K562 (cell line): ENCODE data around the gene CDKN2C. TPM values are rescaled to one million over a fixed set of nuclear protein-coding genes. Genes with fewer than 3 reads are reported as not detected.
"Not testable (repeated sequence)": the region's sequence is repeated elsewhere in the genome, so short reads cannot be mapped to it uniquely, and the experiment has no call there.

Experiments
- ATAC-seq: fragments of 200-7000 bp; cut with Tn5 transposase; 3 replicates; pipeline ENCODE4 v1.9.1; 2020; ENCODE audit warnings: moderate library complexity
- BruUV-seq: library from RNA; stranded (reverse); fragments of 400-500 nt; replicated peaks from 2 replicates; lab custom pipeline; 2021; lab: Mats Ljungman, UMichigan
- CTCF ChIA-PET: fragments of 300-600 bp; formaldehyde crosslinking; extraction: SDS; loops from one replicate; lab custom pipeline; 2021; ENCODE audit warnings: low intra/inter-chr PET ratio; lab: Yijun Ruan, JAX
- POLR2A ChIA-PET: fragments of 300-600, 350-650 bp; sonication (Branson Sonifier 250); formaldehyde crosslinking; extraction: SDS; loops from one replicate; lab custom pipeline; 2021; ENCODE audit warnings: antibody characterized with exemption, inconsistent platforms; lab: Yijun Ruan, JAX
- DNase-seq, 4 experiments: peaks; one replicate each; pipeline versions ENCODE4 v3.0.0 to v3.0.0-alpha.2; 2011 to 2018; ENCODE audit warnings: low spot score in 3 of 4, mixed read lengths in 3 of 4; ENCODE audit errors: extremely low read depth in 1 of 4
- FAIRE-seq: peaks from 2 replicates; lab custom pipeline; 2011; peaks lifted over from hg19 to GRCh38; lab: Jason Lieb, UNC
- H2AFZ ChIP-seq: 2 replicates; pipeline ENCODE4 v1.6.0; 2011; ENCODE audit warnings: low read depth, low read length, control low read depth, inconsistent platforms
- H3K27ac ChIP-seq: fragments of 200-600 bp; 3 replicates; pipeline ENCODE4 v1.8.0; 2011; ENCODE audit warnings: low read depth, mild to moderate bottlenecking, control low read depth, inconsistent platforms, low read length, moderate library complexity, mixed read lengths; ENCODE audit errors: extremely low read depth
- H3K27me3 ChIP-seq, 2 experiments: fragments of 300-600 bp in 1 of 2; 2 replicates in 1 of 2; 3 replicates in 1 of 2; pipeline versions ENCODE4 v1.6.0 to v1.8.0; 2011; ENCODE audit warnings: inconsistent platforms in 2 of 2, low read length in 2 of 2, mild to moderate bottlenecking in 1 of 2, mixed read lengths in 1 of 2, moderate library complexity in 1 of 2; ENCODE audit not compliant: control insufficient read depth in 2 of 2, insufficient read depth in 2 of 2
- H3K36me3 ChIP-seq: fragments of 300-600 bp; 3 replicates; pipeline ENCODE4 v1.8.0; 2011; ENCODE audit warnings: mild to moderate bottlenecking, low read length, inconsistent platforms; ENCODE audit not compliant: control insufficient read depth, insufficient read depth
- H3K4me1 ChIP-seq, 2 experiments: fragments of 200-600 bp in 1 of 2; replicated peaks in 1 of 2; 2 replicates in 1 of 2; 3 replicates in 1 of 2; pipeline versions ENCODE4 v1.5.1 to v1.8.0; 2011; ENCODE audit warnings: inconsistent platforms in 2 of 2, low read length in 2 of 2, mild to moderate bottlenecking in 1 of 2, mixed read lengths in 1 of 2, moderate library complexity in 1 of 2; ENCODE audit not compliant: control insufficient read depth in 2 of 2, insufficient read depth in 2 of 2
- H3K4me2 ChIP-seq: 2 replicates; pipeline ENCODE4 v1.6.1; 2011; ENCODE audit warnings: low read length, control low read depth, inconsistent platforms, mixed read lengths; ENCODE audit not compliant: insufficient read depth
- H3K4me3 ChIP-seq: fragments of 200-600 bp; sonication (generic), shearing (Covaris generic); 2 replicates; pipeline ENCODE4 v1.5.1; 2016; ENCODE audit warnings: control low read depth, inconsistent platforms
- H3K79me2 ChIP-seq: fragments of 200-600 bp; 3 replicates; pipeline ENCODE4 v1.8.0; 2011; ENCODE audit warnings: low read length, inconsistent platforms; ENCODE audit not compliant: control insufficient read depth, insufficient read depth
- H3K9ac ChIP-seq, 2 experiments: 2 replicates each; pipeline versions ENCODE4 v1.6.0 to v1.6.1; 2011; ENCODE audit warnings: low read depth in 2 of 2, low read length in 2 of 2, control low read depth in 1 of 2, inconsistent platforms in 1 of 2, mild to moderate bottlenecking in 1 of 2, mixed read lengths in 1 of 2; ENCODE audit not compliant: insufficient read depth in 1 of 2
- H3K9me1 ChIP-seq: one replicate; pipeline ENCODE4 v1.6.0; 2011; ENCODE audit warnings: inconsistent platforms, mild to moderate bottlenecking, low read length, moderate library complexity; ENCODE audit not compliant: control insufficient read depth, insufficient read depth
- H3K9me3 ChIP-seq: replicated peaks from 2 replicates; pipeline ENCODE4 v1.5.1; 2011; ENCODE audit warnings: low read depth, low read length, inconsistent platforms; ENCODE audit not compliant: control insufficient read depth, insufficient read depth
- H4K20me1 ChIP-seq: replicated peaks from 2 replicates; pipeline ENCODE4 v1.6.1; 2011; ENCODE audit warnings: low read length, inconsistent platforms, mixed read lengths; ENCODE audit not compliant: control insufficient read depth, insufficient read depth
- ARID1B ChIP-seq: fragments of 450-650 bp; IDR thresholded peaks from 2 replicates; pipeline ENCODE4 v1.6.1; 2016; ENCODE audit warnings: antibody characterized with exemption, mild to moderate bottlenecking, inconsistent platforms
- ASH1L ChIP-seq: fragments of 450-650 bp; IDR thresholded peaks from 2 replicates; pipeline ENCODE4 v1.6.1; 2018; ENCODE audit warnings: borderline replicate concordance, mild to moderate bottlenecking, low read depth; ENCODE audit not compliant: partially characterized antibody
- DPF2 ChIP-seq: fragments of 450-650 bp; IDR thresholded peaks from 2 replicates; pipeline ENCODE4 v1.6.1; 2016
- EP300 ChIP-seq: IDR thresholded peaks from 2 replicates; pipeline ENCODE4 v1.6.1; 2012; ENCODE audit warnings: low read length, improper control_type of control experiment
- MCM7 ChIP-seq, 2 experiments: fragments of 450-650 bp; IDR thresholded peaks; 2 replicates each; pipeline ENCODE4 v1.6.1; 2016 to 2018
- NCOR1 ChIP-seq: fragments of 450-650 bp; IDR thresholded peaks from 2 replicates; pipeline ENCODE4 v1.6.1; 2016; ENCODE audit warnings: mild to moderate bottlenecking, moderate library complexity
- PHF21A ChIP-seq: fragments of 450-650 bp; IDR thresholded peaks from 2 replicates; pipeline ENCODE4 v1.6.1; 2017; ENCODE audit warnings: low read depth, borderline replicate concordance
- POLR2AphosphoS5 ChIP-seq: IDR thresholded peaks from 2 replicates; pipeline ENCODE4 v1.6.1; 2011; ENCODE audit warnings: mild to moderate bottlenecking, low read depth, low read length, moderate library complexity; ENCODE audit not compliant: control insufficient read depth, insufficient read depth
- POLR3G ChIP-seq: IDR thresholded peaks from 2 replicates; pipeline ENCODE4 v1.6.1; 2011; ENCODE audit not compliant: insufficient read length, insufficient replicate concordance; ENCODE audit errors: extremely low read depth
- PRPF4 ChIP-seq: fragments of 200-400 bp; formaldehyde crosslinking; IDR thresholded peaks from one replicate; pipeline ENCODE4 v1.6.1; 2017; ENCODE audit warnings: low read length, low read depth, mild to moderate bottlenecking; ENCODE audit not compliant: insufficient read depth, poor library complexity, severe bottlenecking
- TEAD4 ChIP-seq, 2 experiments: sonication (generic) in 1 of 2; formaldehyde crosslinking in 1 of 2; IDR thresholded peaks; 2 replicates each; pipeline versions ENCODE4 v1.6.1 to v1.8.0; 2012 to 2022; ENCODE audit warnings: borderline replicate concordance in 1 of 2, inconsistent platforms in 1 of 2, low read length in 1 of 2, mild to moderate bottlenecking in 1 of 2, missing genetic modification reagents in 1 of 2
- TRIM24 ChIP-seq, 2 experiments: fragments of 450-650 bp; IDR thresholded peaks; 2 replicates each; pipeline ENCODE4 v1.6.1; 2016
- ZC3H11A ChIP-seq: IDR thresholded peaks from 2 replicates; pipeline ENCODE4 v1.6.1; 2012; ENCODE audit warnings: low read depth, low read length, improper control_type of control experiment
- ZNF212 ChIP-seq: fragments of 450-650 bp; formaldehyde crosslinking; IDR thresholded peaks from 2 replicates; pipeline ENCODE4 v1.4.0; 2020; ENCODE audit warnings: mild to moderate bottlenecking
- ZNF217 ChIP-seq: sonication (generic); formaldehyde crosslinking; IDR thresholded peaks from 2 replicates; pipeline ENCODE4 v1.8.0; 2022; ENCODE audit warnings: mild to moderate bottlenecking, missing genetic modification reagents
- WGBS: fragments of 100-300 bp; shearing (Covaris generic); methylation state at CpG from one replicate; pipeline ENCODE4 v1.1.6; 2016; ENCODE audit warnings: low coverage, mixed read lengths; ENCODE audit not compliant: insufficient coverage; ENCODE audit errors: missing lambda C conversion rate; 5-methylcytosine and 5-hydroxymethylcytosine counted together
- in situ Hi-C: fragments of 300-500 bp; cut with MboI; formaldehyde crosslinking; loops from 4 replicates; pipeline ENCODE4 v1.15.0; 2018; ENCODE audit warnings: inconsistent platforms, mixed read lengths
- intact Hi-C: fragments of 100-400 bp; cut with micrococcal nuclease; formaldehyde crosslinking; loops from 2 replicates; pipeline ENCODE4 v1.14.2; 2022
- polyA plus RNA-seq, 8 experiments: library from polyadenylated mRNA; depleted of rRNA in 4 of 8; stranded (reverse) in 5 of 8; unstranded in 3 of 8; fragments of >200 nt; fragmentation: Nextera tagmentation in 2 of 8; fragmentation: Illumina TruSeq in 1 of 8; extraction: Ambion mirVana in 2 of 8; extraction: Trizol in 1 of 8; gene quantifications; 2 replicates each; pipeline versions ENCODE4 v1.2.1 to v1.2.3, GENCODE V29; 2011 to 2014; ENCODE audit warnings: inconsistent platforms in 1 of 8, missing spikeins in 1 of 8
- total RNA-seq, 7 experiments: library from RNA; depleted of rRNA in 6 of 7; stranded (reverse); fragments of >200 nt in 6 of 7; fragmentation: Illumina TruSeq in 2 of 7; extraction: Trizol in 2 of 7; gene quantifications; 2 replicates each; pipeline versions ENCODE4 v1.2.1 to v1.2.3, GENCODE V29; 2011 to 2021; ENCODE audit warnings: low replicate concordance in 1 of 7

CDKN2C gene
- total and polyA plus RNA-seq, 9 of the 15 experiments (the other 6 are each of a cell fraction or from before 2014, with no cell fraction given) = 11.9 to 74.3 (median 45.9) TPM

- TF ChIP-seq POLR2AphosphoS5 (peak; percentile 59), TRIM24 (IDR thresholded peaks at IDR 0.05) (peak; percentile 74 to 87), DPF2 (peak; percentile 58; the same call in 1 of the 2 replicates), EP300 (peak; percentile 10; the same call in 1 of the 2 replicates), NCOR1 (peak; percentile 77), ARID1B (peak; percentile 83), TEAD4 (IDR thresholded peaks at IDR 0.05; ENCODE audit: low read length) (peak; percentile 62; the same call in 1 of the 2 replicates)
- not testable (repeated sequence) for TF ChIP-seq TEAD4 (CRISPR knock-in tag; IDR thresholded peaks at IDR 0.05; ENCODE audit: borderline replicate concordance)
- TF ChIP-seq, all 486 proteins: peak for 24; not testable (repeated sequence) for 462
Observed at GRCh38 chr1:51005549-51005948, 35.5 kb downstream of the CDKN2C start (continued).

- POLR2A ChIA-PET = interaction anchor here (0.6 to 1.7 kb wide), 2 partner anchors 32 to 98 kb away, joined by 4 to 6 read pairs; no protein-coding TSS in a partner anchor
- DNase-seq = no peak
- Histone ChIP-seq H3K4me2 (no peak overlapping the region), H3K9me1 (no peaks in the 10 kb centered on the region), H3K79me2 (no peaks in the 10 kb centered on the region), H3K27ac (no peak overlapping the region), H2AFZ (peak overlapping the region; percentile 29; the same call in 1 of the 2 replicates), H4K20me1 (no peaks in the 10 kb centered on the region), H3K36me3 (no peaks in the 10 kb centered on the region), H3K4me3 (no peak overlapping the region), H3K27me3 (no peaks in the 10 kb centered on the region), H3K9ac (no peak overlapping the region), H3K9me3 (peaks cover 5% of the 10 kb centered on the region), H3K4me1 (peaks cover 0 to 9% of the 10 kb centered on the region in 2 experiments; a peak in 3 of 5 replicates)
- in situ Hi-C loops (no loop called here), intact Hi-C loops (no loop called here)
- ATAC-seq = no peak; the same call in 2 of the 3 replicates
- TF ChIP-seq PRPF4 (no peak), POLR3G (no peak), ZC3H11A (no peak), ZNF212 (no peak), ASH1L (no peak), ZNF217 (CRISPR knock-in tag) (no peak), PHF21A (no peak), MCM7 (IDR thresholded peaks at IDR 0.05) (no peak)
- BruUV-seq = no TSS peak
- no peak for FAIRE-seq
- CTCF ChIA-PET = no interaction called here
- WGBS = 50% methylated on average over 3 of the region's 3 CpGs
Observed at GRCh38 chr1:51009381-51009780, 39.3 kb downstream of the CDKN2C start.
